HCT116 (cell line): ENCODE data around the gene COA1. TPM values are rescaled to one million over a fixed set of nuclear protein-coding genes. Genes with fewer than 3 reads are reported as not detected.

Experiments used
- ATAC-seq: fragments of 200-7000 bp; cut with Tn5 transposase; 2 replicates; pipeline ENCODE4 v1.9.1; 2020; ENCODE audit warnings: mild to moderate bottlenecking, moderate library complexity
- BruUV-seq: library from RNA; stranded (reverse); fragments of 400-500 nt; replicated peaks from 2 replicates; lab custom pipeline; 2021; lab: Mats Ljungman, UMichigan
- CTCF ChIA-PET: fragments of 300-600 bp; sonication (Branson Sonifier 250); formaldehyde crosslinking; loops from one replicate; lab custom pipeline; 2021; ENCODE audit warnings: antibody characterized with exemption; lab: Charles Lee
- POLR2A ChIA-PET: fragments of 300-600, 350-600 bp; sonication (Branson Sonifier 250); formaldehyde crosslinking; loops from one replicate; lab custom pipeline; 2021; ENCODE audit warnings: antibody characterized with exemption; lab: Charles Lee
- RAD21 ChIA-PET, 2 experiments: fragments of 300-600 bp; sonication (Branson Sonifier 250); formaldehyde crosslinking; loops; one replicate each; lab custom pipeline; 2023; ENCODE audit warnings: low total read pairs in 2 of 2; ENCODE audit not compliant: uncharacterized antibody in 2 of 2, unreplicated experiment in 2 of 2, low non-redundant PET in 1 of 2; lab: Charles Lee
- DNase-seq: peaks from one replicate; pipeline ENCODE4 v3.0.0-alpha.2; 2010; ENCODE audit warnings: low read depth, low spot score
- H2AFZ ChIP-seq: fragments of 200-600 bp; shearing (Covaris generic), sonication (generic); 2 replicates; pipeline ENCODE4 v1.6.1; 2017; ENCODE audit warnings: low read depth, mixed run types, mixed read lengths, antibody characterized with exemption, low read length; ENCODE audit not compliant: poor library complexity, severe bottlenecking
- H3K27ac ChIP-seq: 2 replicates; pipeline ENCODE4 v1.5.1; 2012; ENCODE audit warnings: low read depth, low read length
- H3K27me3 ChIP-seq: fragments of 200-600 bp; sonication (generic); 2 replicates; pipeline ENCODE4 v1.6.1; 2016; ENCODE audit warnings: mixed run types, low read length, mixed read lengths; ENCODE audit not compliant: insufficient read depth
- H3K36me3 ChIP-seq, 2 experiments: fragments of 200-500 bp in 1 of 2; fragments of 200-600 bp in 1 of 2; sonication (Bioruptor generic) in 1 of 2; sonication (generic) in 1 of 2; 2 replicates each; pipeline versions ENCODE4 v1.5.1 to v1.6.1; 2014 to 2016; ENCODE audit warnings: low read length in 2 of 2, inconsistent platforms in 1 of 2, mixed read lengths in 1 of 2, mixed run types in 1 of 2; ENCODE audit not compliant: insufficient read depth in 2 of 2, control insufficient read depth in 1 of 2
- H3K4me1 ChIP-seq, 2 experiments: fragments of 200-600 bp in 1 of 2; sonication (generic) in 1 of 2; 2 replicates each; pipeline versions ENCODE4 v1.5.1 to v1.6.1; 2012 to 2017; ENCODE audit warnings: low read length in 2 of 2, inconsistent platforms in 1 of 2, mild to moderate bottlenecking in 1 of 2, mixed read lengths in 1 of 2, mixed run types in 1 of 2, moderate library complexity in 1 of 2; ENCODE audit not compliant: insufficient read depth in 2 of 2, control insufficient read depth in 1 of 2
- H3K4me2 ChIP-seq: fragments of 200-600 bp; sonication (generic); 2 replicates; pipeline ENCODE4 v1.6.1; 2017; ENCODE audit warnings: mixed run types, low read length, mixed read lengths
- H3K4me3 ChIP-seq, 2 experiments: fragments of 200-600 bp in 1 of 2; sonication (generic) in 1 of 2; replicated peaks in 1 of 2; 2 replicates each; pipeline ENCODE4 v1.5.1; 2011 to 2016; ENCODE audit warnings: low read length in 2 of 2, control low read depth in 1 of 2, low read depth in 1 of 2, mild to moderate bottlenecking in 1 of 2, mixed read lengths in 1 of 2, mixed run types in 1 of 2
- H3K79me2 ChIP-seq: fragments of 200-600 bp; sonication (generic); 2 replicates; pipeline ENCODE4 v1.6.1; 2017; ENCODE audit warnings: mild to moderate bottlenecking, mixed run types, low read length, moderate library complexity, mixed read lengths; ENCODE audit not compliant: insufficient read depth
- H3K9ac ChIP-seq: fragments of 200-600 bp; sonication (generic); 2 replicates; pipeline ENCODE4 v1.6.1; 2016; ENCODE audit warnings: low read length, mixed read lengths
- H3K9me2 ChIP-seq: fragments of 200-600 bp; sonication (generic), shearing (Covaris generic); 2 replicates; pipeline ENCODE4 v1.6.1; 2017; ENCODE audit warnings: mixed run types, mild to moderate bottlenecking, moderate library complexity; ENCODE audit not compliant: insufficient read depth
- H3K9me3 ChIP-seq, 2 experiments: fragments of 200-500 bp in 1 of 2; fragments of 200-600 bp in 1 of 2; sonication (Bioruptor generic) in 1 of 2; sonication (generic) in 1 of 2; 2 replicates each; pipeline ENCODE4 v1.6.1; 2014 to 2017; ENCODE audit warnings: low read length in 2 of 2, mixed read lengths in 2 of 2, inconsistent platforms in 1 of 2, low read depth in 1 of 2, mild to moderate bottlenecking in 1 of 2, mixed run types in 1 of 2, moderate library complexity in 1 of 2; ENCODE audit not compliant: control insufficient read depth in 1 of 2, insufficient read depth in 1 of 2
- H4K20me1 ChIP-seq: fragments of 200-600 bp; sonication (generic), shearing (Covaris generic); 2 replicates; pipeline ENCODE4 v1.6.1; 2017; ENCODE audit warnings: mixed run types, mild to moderate bottlenecking, moderate library complexity; ENCODE audit not compliant: insufficient read depth
- CBX3 ChIP-seq: IDR thresholded peaks from 2 replicates; pipeline ENCODE4 v1.6.1; 2012; ENCODE audit warnings: low read depth
- CEBPB ChIP-seq: IDR thresholded peaks from 2 replicates; pipeline ENCODE4 v1.6.1; 2012; ENCODE audit warnings: low read depth
- EZH2 ChIP-seq: fragments of 200-600 bp; sonication (generic); IDR thresholded peaks from 2 replicates; pipeline ENCODE4 v1.6.1; 2017; ENCODE audit warnings: antibody characterized with exemption, mixed run types
- EZH2phosphoT487 ChIP-seq: fragments of 200-600 bp; IDR thresholded peaks from 2 replicates; pipeline ENCODE4 v1.6.1; 2018; ENCODE audit warnings: antibody characterized with exemption, borderline replicate concordance
- JUND ChIP-seq: IDR thresholded peaks from 2 replicates; pipeline ENCODE4 v1.6.1; 2012
- MAX ChIP-seq: IDR thresholded peaks from 2 replicates; pipeline ENCODE4 v1.6.1; 2012
- RAD21 ChIP-seq: IDR thresholded peaks from 2 replicates; pipeline ENCODE4 v1.6.1; 2012; ENCODE audit warnings: low read depth, mild to moderate bottlenecking
- SIN3A ChIP-seq: IDR thresholded peaks from 2 replicates; pipeline ENCODE4 v1.6.1; 2012; ENCODE audit warnings: low read depth
- SP1 ChIP-seq: IDR thresholded peaks from 2 replicates; pipeline ENCODE4 v1.6.1; 2012; ENCODE audit warnings: low read depth
- YY1 ChIP-seq: IDR thresholded peaks from 2 replicates; pipeline ENCODE4 v1.6.1; 2011; ENCODE audit warnings: low read length, low read depth, moderate library complexity, mild to moderate bottlenecking; ENCODE audit not compliant: insufficient replicate concordance; ENCODE audit errors: extremely low read depth
- intact Hi-C: fragments of 100-400 bp; cut with micrococcal nuclease; formaldehyde crosslinking; loops from 2 replicates; pipeline ENCODE4 v1.10.0; 2022
- total RNA-seq: library from RNA; stranded (reverse); gene quantifications from one replicate; pipeline ENCODE4 v1.2.1, GENCODE V29; 2021; ENCODE audit not compliant: unreplicated experiment

COA1 gene
- total RNA-seq, 1 experiment from 2014 or later = 78.5 TPM

- Histone ChIP-seq H3K36me3 (no peaks in the 10 kb centered on the region; a peak in 1 of 4 replicates), H3K4me1 (no peaks in the 10 kb centered on the region), H3K27me3 (no peaks in the 10 kb centered on the region), H3K4me3 (no peak overlapping the region), H3K9ac (no peak overlapping the region), H3K9me3 (no peaks in the 10 kb centered on the region), H3K79me2 (no peaks in the 10 kb centered on the region), H3K9me2 (no peaks in the 10 kb centered on the region), H3K27ac (no peak overlapping the region), H3K4me2 (no peak overlapping the region), H2AFZ (no peak overlapping the region), H4K20me1 (no peaks in the 10 kb centered on the region)
- ChIA-PET RAD21 (no interaction called here), POLR2A (no interaction called here), CTCF (no interaction called here)
- ATAC-seq (no peak), DNase-seq (no peak)
- BruUV-seq = no TSS peak
- TF ChIP-seq RAD21 (no peak), EZH2 (no peak), JUND (no peak), MAX (no peak), CBX3 (no peak), CEBPB (no peak)
- intact Hi-C loops = no loop called here
These were observed 42.2 kb upstream of the COA1 start for GRCh38 chr7:43771573-43771972.

GRCh38 chr7:43771128-43771527 is 41.8 kb upstream of the COA1 start:
- DNase-seq (no peak), ATAC-seq (no peak)
- POLR2A ChIA-PET = no interaction called here
- Histone ChIP-seq H4K20me1 (no peaks in the 10 kb centered on the region), H3K4me2 (no peak overlapping the region), H2AFZ (no peak overlapping the region), H3K79me2 (no peaks in the 10 kb centered on the region), H3K4me3 (no peak overlapping the region), H3K27ac (no peak overlapping the region), H3K9me3 (no peaks in the 10 kb centered on the region), H3K9me2 (no peaks in the 10 kb centered on the region), H3K9ac (no peak overlapping the region), H3K4me1 (no peaks in the 10 kb centered on the region), H3K27me3 (no peaks in the 10 kb centered on the region), H3K36me3 (no peaks in the 10 kb centered on the region; a peak in 1 of 4 replicates)
- CTCF ChIA-PET = no interaction called here
- intact Hi-C loops = no loop called here
- RAD21 ChIA-PET = no interaction called here
- no TSS peak for BruUV-seq
- TF ChIP-seq JUND (no peak), EZH2phosphoT487 (no peak), SP1 (no peak), SIN3A (no peak), YY1 (no peak)
- TF ChIP-seq, all 23 proteins: peak for 0
